Mesendoderm (in vitro differentiated cells): ENCODE results near the gene SORCS2.

Experiments used
- DNase-seq: peaks from one replicate; pipeline ENCODE4 v3.0.0; 2013
- H2AK5ac ChIP-seq: 2 replicates; pipeline ENCODE4 v1.6.1; 2013; ENCODE audit warnings: low read length, inconsistent platforms
- H2BK120ac ChIP-seq: 2 replicates; pipeline ENCODE4 v1.6.1; 2013; ENCODE audit warnings: low read depth, mild to moderate bottlenecking, low read length, moderate library complexity, mixed read lengths
- H2BK15ac ChIP-seq: replicated peaks from 2 replicates; pipeline ENCODE4 v1.6.1; 2013; ENCODE audit warnings: low read depth, mild to moderate bottlenecking, moderate library complexity
- H2BK5ac ChIP-seq: 2 replicates; pipeline ENCODE4 v1.6.1; 2013; ENCODE audit warnings: low read length, inconsistent platforms
- H3K18ac ChIP-seq: 2 replicates; pipeline ENCODE4 v1.6.1; 2013; ENCODE audit warnings: mild to moderate bottlenecking, low read length, mixed read lengths
- H3K23ac ChIP-seq: one replicate; pipeline ENCODE4 v1.6.1; 2013; ENCODE audit warnings: low read length
- H3K27ac ChIP-seq: 2 replicates; pipeline ENCODE4 v1.5.1; 2013; ENCODE audit warnings: low read depth, mild to moderate bottlenecking, inconsistent platforms, low read length, moderate library complexity
- H3K27me3 ChIP-seq: 2 replicates; pipeline ENCODE4 v1.6.1; 2013; ENCODE audit warnings: low read length, control low read depth, mild to moderate bottlenecking, inconsistent platforms; ENCODE audit not compliant: insufficient read depth, poor library complexity
- H3K36me3 ChIP-seq: 2 replicates; pipeline ENCODE4 v1.6.1; 2013; ENCODE audit warnings: low read length, inconsistent platforms; ENCODE audit not compliant: control insufficient read depth, insufficient read depth
- H3K4ac ChIP-seq: one replicate; pipeline ENCODE4 v1.6.1; 2013; ENCODE audit warnings: low read depth, mild to moderate bottlenecking, low read length, moderate library complexity
- H3K4me1 ChIP-seq: 2 replicates; pipeline ENCODE4 v1.6.1; 2013; ENCODE audit warnings: low read depth, low read length, inconsistent platforms; ENCODE audit not compliant: control insufficient read depth
- H3K4me2 ChIP-seq: 2 replicates; pipeline ENCODE4 v1.6.1; 2013; ENCODE audit warnings: low read length
- H3K4me3 ChIP-seq: 2 replicates; pipeline ENCODE4 v1.5.1; 2013; ENCODE audit warnings: mild to moderate bottlenecking, low read length
- H3K56ac ChIP-seq: one replicate; pipeline ENCODE4 v1.6.1; 2013; ENCODE audit warnings: low read length
- H3K79me1 ChIP-seq: 2 replicates; pipeline ENCODE4 v1.6.1; 2013; ENCODE audit warnings: low read length, inconsistent platforms
- H3K79me2 ChIP-seq: 2 replicates; pipeline ENCODE4 v1.6.1; 2013; ENCODE audit warnings: mild to moderate bottlenecking, low read length; ENCODE audit not compliant: control insufficient read depth, insufficient read depth
- H3K9ac ChIP-seq: 2 replicates; pipeline ENCODE4 v1.6.1; 2013; ENCODE audit warnings: low read length, inconsistent platforms
- H4K5ac ChIP-seq: one replicate; pipeline ENCODE4 v1.6.1; 2013; ENCODE audit warnings: low read length
- H4K8ac ChIP-seq: one replicate; pipeline ENCODE4 v1.6.1; 2013; ENCODE audit warnings: low read depth, mild to moderate bottlenecking, control low read depth, low read length, moderate library complexity
- WGBS: extraction: QIAGEN DNeasy Blood & Tissue Kit; methylation state at CpG from one replicate; pipeline ENCODE4 v1.1.7; 2013; ENCODE audit warnings: low lambda C conversion rate, missing lambda C conversion rate; ENCODE audit not compliant: insufficient coverage; ENCODE audit errors: extremely low coverage; 5-methylcytosine and 5-hydroxymethylcytosine counted together

Gene SORCS2

DNA sequence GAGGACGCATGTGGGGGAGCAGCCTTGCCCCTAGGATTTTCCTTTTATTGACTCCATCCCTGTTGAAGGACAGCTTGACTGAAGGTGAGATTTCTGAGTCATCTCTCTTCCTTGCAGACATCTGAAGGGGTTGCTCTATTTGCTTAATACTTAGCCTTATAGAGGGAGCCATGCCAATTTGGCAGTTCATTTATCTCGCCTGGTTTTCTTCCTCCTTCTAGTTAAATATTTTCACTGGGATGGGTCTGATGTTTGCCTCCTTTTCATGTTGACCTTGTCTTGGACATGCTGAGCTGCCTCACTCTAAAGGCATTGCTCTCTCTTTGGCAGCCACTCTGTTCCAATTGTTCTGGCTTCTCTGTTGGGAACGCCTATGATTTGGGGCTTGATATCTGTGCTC lies 393.4 kb downstream of the SORCS2 start:
- Histone ChIP-seq H3K4ac (no peak overlapping the region), H3K27ac (no peak overlapping the region), H4K5ac (no peak overlapping the region), H3K4me3 (no peak overlapping the region), H2BK15ac (no peak overlapping the region), H3K23ac (no peak overlapping the region), H2AK5ac (no peak overlapping the region), H3K79me2 (no peaks in the 10 kb centered on the region), H3K9ac (no peak overlapping the region), H3K79me1 (no peaks in the 10 kb centered on the region), H3K4me1 (no peaks in the 10 kb centered on the region), H3K56ac (no peak overlapping the region), H2BK5ac (no peak overlapping the region), H4K8ac (no peak overlapping the region), H2BK120ac (no peak overlapping the region), H3K36me3 (no peaks in the 10 kb centered on the region), H3K4me2 (no peak overlapping the region), H3K18ac (no peak overlapping the region), H3K27me3 (no peaks in the 10 kb centered on the region)
- WGBS: no CpG with 5 or more reads among the region's 3 CpGs
- DNase-seq: no peak

DNA sequence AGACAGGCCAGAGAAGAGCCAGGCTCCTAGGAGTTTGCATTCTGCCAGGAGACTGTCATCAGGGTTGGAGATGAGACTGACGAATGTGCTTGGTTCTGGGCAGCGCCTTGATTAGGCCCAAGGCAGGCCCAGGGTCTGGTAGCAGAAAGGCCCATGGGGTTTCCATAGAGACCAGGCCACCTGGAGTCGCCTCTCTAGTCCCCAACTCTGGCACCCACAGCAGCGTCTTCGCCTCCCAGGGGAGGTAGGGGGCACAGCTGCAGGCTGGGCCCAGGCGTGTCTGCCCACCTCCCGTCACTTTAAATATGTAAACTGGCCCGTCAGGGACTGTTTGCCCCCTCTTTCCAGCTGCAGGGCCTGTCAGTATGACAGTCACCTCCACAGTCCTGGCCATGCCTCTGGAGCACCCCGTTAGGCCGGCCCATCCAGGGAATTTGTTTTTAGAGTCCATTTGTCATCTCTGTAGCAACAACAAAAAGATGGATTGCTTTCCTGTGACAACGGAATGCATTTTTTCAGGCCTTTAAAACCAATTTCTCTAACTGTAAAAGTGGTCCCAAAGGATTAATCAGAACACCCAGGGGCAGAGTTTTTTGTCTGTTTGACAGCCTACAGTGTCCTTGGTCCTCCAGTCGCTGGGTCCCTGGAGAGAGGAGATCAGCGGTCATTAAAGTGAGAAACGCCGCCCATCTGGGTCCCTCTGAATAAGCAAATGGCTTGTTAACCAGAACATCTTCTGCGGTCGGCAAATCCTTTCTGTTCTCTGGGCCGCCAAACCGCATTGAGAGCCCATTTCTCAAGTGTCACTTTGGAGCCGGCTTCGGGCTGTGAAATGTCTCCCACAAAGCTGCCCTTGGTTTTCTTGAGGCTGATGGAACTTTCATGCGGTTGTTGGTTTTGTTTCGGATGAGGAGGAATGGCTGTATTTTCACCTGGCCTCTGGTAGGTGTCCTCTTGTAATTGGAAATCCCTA lies 395.4 kb downstream of the SORCS2 start:
- H3K9ac ChIP-seq: no peak overlapping the region
- no peak overlapping the region for H4K8ac ChIP-seq
- H4K5ac ChIP-seq: no peak overlapping the region
- H3K36me3 ChIP-seq: no peaks in the 10 kb centered on the region
- DNase-seq: no peak
- H3K56ac ChIP-seq: no peak overlapping the region
- no CpG with 5 or more reads among the region's 23 CpGs for WGBS
- H3K79me1 ChIP-seq: no peaks in the 10 kb centered on the region
- H3K18ac ChIP-seq: no peak overlapping the region
- H3K4me2 ChIP-seq: no peak overlapping the region
- no peaks in the 10 kb centered on the region for H3K4me1 ChIP-seq
- no peak overlapping the region for H2BK5ac ChIP-seq
- H3K23ac ChIP-seq: no peak overlapping the region
- no peak overlapping the region for H3K27ac ChIP-seq
- H3K79me2 ChIP-seq: no peaks in the 10 kb centered on the region
- H3K4me3 ChIP-seq: no peak overlapping the region
- no peak overlapping the region for H2BK15ac ChIP-seq
- no peaks in the 10 kb centered on the region for H3K27me3 ChIP-seq
- no peak overlapping the region for H2AK5ac ChIP-seq
- no peak overlapping the region for H3K4ac ChIP-seq
- no peak overlapping the region for H2BK120ac ChIP-seq

DNA sequence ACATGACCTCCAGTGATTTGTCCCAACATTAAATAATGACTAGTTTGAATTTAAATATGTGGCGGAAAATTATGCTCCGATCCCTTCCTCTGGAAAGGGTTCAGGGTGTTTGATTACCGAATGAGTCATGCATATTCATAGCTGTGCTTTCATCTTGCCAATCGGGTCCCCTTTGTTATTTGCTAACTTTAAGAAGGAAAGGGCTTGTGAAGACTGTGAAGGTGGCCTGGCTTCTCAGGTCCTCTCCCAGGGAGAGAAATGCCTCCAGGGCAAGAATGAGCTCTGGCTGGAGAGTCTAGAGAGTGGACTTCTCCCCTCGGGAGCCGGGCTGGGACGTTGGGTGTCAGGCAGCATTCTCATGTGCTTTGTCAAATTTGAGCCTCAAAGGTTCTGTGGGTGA lies 397.9 kb downstream of the SORCS2 start:
- H3K4ac ChIP-seq: no peak overlapping the region
- H3K9ac ChIP-seq: no peak overlapping the region
- no peaks in the 10 kb centered on the region for H3K27me3 ChIP-seq
- no peak overlapping the region for H4K5ac ChIP-seq
- no peak overlapping the region for H2BK5ac ChIP-seq
- H3K18ac ChIP-seq: no peak overlapping the region
- H2AK5ac ChIP-seq: no peak overlapping the region
- no CpG with 5 or more reads among the region's 7 CpGs for WGBS
- H2BK15ac ChIP-seq: no peak overlapping the region
- no peaks in the 10 kb centered on the region for H3K4me1 ChIP-seq
- H2BK120ac ChIP-seq: no peak overlapping the region
- H3K56ac ChIP-seq: no peak overlapping the region
- H3K23ac ChIP-seq: no peak overlapping the region
- no peaks in the 10 kb centered on the region for H3K79me2 ChIP-seq
- no peak overlapping the region for H3K4me3 ChIP-seq
- DNase-seq: no peak
- H3K79me1 ChIP-seq: no peaks in the 10 kb centered on the region
- H3K36me3 ChIP-seq: no peaks in the 10 kb centered on the region
- no peak overlapping the region for H3K27ac ChIP-seq
- no peak overlapping the region for H3K4me2 ChIP-seq
- H4K8ac ChIP-seq: no peak overlapping the region

DNA sequence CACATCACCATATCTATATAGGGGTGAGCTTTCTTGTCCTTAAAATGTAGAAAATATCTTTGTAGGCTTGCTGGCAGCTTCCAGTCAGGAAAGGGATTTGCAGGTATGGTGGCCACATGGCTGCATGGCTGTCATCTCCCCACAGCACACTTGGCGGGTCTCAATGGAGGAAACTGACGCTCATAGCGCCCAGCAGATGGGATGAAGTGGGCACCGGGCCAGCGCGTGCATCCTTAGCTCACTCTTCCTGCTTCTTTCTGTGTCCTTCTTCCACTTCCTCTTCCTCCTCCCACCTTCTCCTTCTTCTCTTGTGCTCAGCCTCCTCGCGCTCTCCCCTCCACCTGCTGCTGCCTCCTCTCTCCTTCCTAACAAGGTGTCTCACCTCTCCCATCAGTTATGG lies 398.6 kb downstream of the SORCS2 start:
- Histone ChIP-seq H2BK5ac (no peak overlapping the region), H3K23ac (no peak overlapping the region), H2BK120ac (no peak overlapping the region), H4K8ac (no peak overlapping the region), H3K79me1 (no peaks in the 10 kb centered on the region), H2BK15ac (no peak overlapping the region), H3K56ac (no peak overlapping the region), H3K79me2 (no peaks in the 10 kb centered on the region), H3K36me3 (no peaks in the 10 kb centered on the region), H4K5ac (no peak overlapping the region), H3K27me3 (no peaks in the 10 kb centered on the region), H3K27ac (no peak overlapping the region), H3K18ac (no peak overlapping the region), H3K4me3 (no peak overlapping the region), H3K9ac (no peak overlapping the region), H2AK5ac (no peak overlapping the region), H3K4ac (no peak overlapping the region), H3K4me2 (no peak overlapping the region), H3K4me1 (no peaks in the 10 kb centered on the region)
- DNase-seq: no peak
- WGBS: no CpG with 5 or more reads among the region's 8 CpGs

DNA sequence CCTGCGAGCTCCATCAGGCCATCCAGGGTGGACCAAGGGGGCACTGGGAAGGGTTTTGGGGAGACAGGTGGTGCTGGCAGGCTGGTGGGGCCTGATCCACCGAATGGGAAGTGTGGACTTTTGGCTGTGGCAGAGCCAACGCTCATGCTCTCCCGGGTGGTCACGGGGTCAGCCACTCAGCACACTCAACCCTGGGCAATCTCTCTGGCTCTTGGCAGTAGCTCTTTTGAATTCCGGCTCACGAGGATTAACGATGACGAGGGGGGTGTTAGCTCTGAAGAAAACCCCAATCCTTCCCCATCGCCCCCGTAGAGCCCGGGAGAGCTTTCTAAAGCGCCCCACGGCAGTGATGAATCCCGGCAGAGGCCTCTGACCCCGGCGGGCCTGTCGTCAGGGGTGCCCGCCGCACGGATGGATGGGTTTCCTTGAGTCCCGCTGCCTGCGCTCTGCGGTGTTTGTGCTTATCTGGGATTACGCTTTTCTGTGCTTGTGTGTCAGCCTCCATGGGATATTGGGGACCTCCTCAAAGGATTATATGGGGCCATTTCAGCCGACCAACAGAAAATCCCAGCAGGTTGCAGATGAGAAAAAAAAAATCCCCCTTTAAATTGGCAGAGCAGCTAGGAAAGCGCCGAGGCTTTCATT lies 399.2 kb downstream of the SORCS2 start:
- H3K4ac ChIP-seq: no peak overlapping the region
- H3K27me3 ChIP-seq: no peaks in the 10 kb centered on the region
- H3K27ac ChIP-seq: no peak overlapping the region
- no peak overlapping the region for H3K23ac ChIP-seq
- no peak overlapping the region for H4K5ac ChIP-seq
- no peak overlapping the region for H2BK120ac ChIP-seq
- H3K4me1 ChIP-seq: no peaks in the 10 kb centered on the region
- no peaks in the 10 kb centered on the region for H3K79me2 ChIP-seq
- H3K36me3 ChIP-seq: no peaks in the 10 kb centered on the region
- no peak for DNase-seq
- no peaks in the 10 kb centered on the region for H3K79me1 ChIP-seq
- H3K4me2 ChIP-seq: no peak overlapping the region
- H3K18ac ChIP-seq: no peak overlapping the region
- no peak overlapping the region for H2AK5ac ChIP-seq
- H3K4me3 ChIP-seq: no peak overlapping the region
- no peak overlapping the region for H2BK15ac ChIP-seq
- H3K9ac ChIP-seq: no peak overlapping the region
- WGBS: no CpG with 5 or more reads among the region's 28 CpGs
- no peak overlapping the region for H2BK5ac ChIP-seq
- no peak overlapping the region for H3K56ac ChIP-seq
- H4K8ac ChIP-seq: no peak overlapping the region
